Urinary bladder (tissue), 4 donors: ENCODE results near the gene KPNB1. TPM values are rescaled to one million over a fixed set of nuclear protein-coding genes. Genes with fewer than 3 reads are reported as not detected.
"Not testable (repeated sequence)": the region's sequence is repeated elsewhere in the genome, so short reads cannot be mapped to it uniquely, and the experiment has no call there.

ENCODE experiments used
- DNase-seq: peaks from one replicate; pipeline ENCODE4 v3.0.0-alpha.2; 2015; ENCODE audit errors: extremely low spot score
- H3K27ac ChIP-seq: one replicate; pipeline ENCODE4 v1.5.1; 2013; ENCODE audit warnings: low read depth, mild to moderate bottlenecking, moderate library complexity
- H3K36me3 ChIP-seq: one replicate; pipeline ENCODE4 v1.6.1; 2013; ENCODE audit warnings: mild to moderate bottlenecking, moderate library complexity; ENCODE audit not compliant: insufficient read depth
- H3K4me1 ChIP-seq: one replicate; pipeline ENCODE4 v1.6.1; 2013; ENCODE audit warnings: mild to moderate bottlenecking, moderate library complexity; ENCODE audit not compliant: insufficient read depth
- H3K4me3 ChIP-seq: one replicate; pipeline ENCODE4 v1.5.1; 2013; ENCODE audit warnings: low read depth, low read length
- WGBS: extraction: QIAGEN DNeasy Blood & Tissue Kit; methylation state at CpG from one replicate; pipeline ENCODE4 v1.1.7; 2013; 5-methylcytosine and 5-hydroxymethylcytosine counted together
- polyA plus RNA-seq: library from polyadenylated mRNA; stranded (reverse); fragments of 200-250 nt; gene quantifications from one replicate; pipeline ENCODE4 v1.2.3, GENCODE V29; 2013
- total RNA-seq: library from RNA; depleted of rRNA; stranded (reverse); fragments of >200 nt; gene quantifications from one replicate; pipeline ENCODE4 v1.2.3, GENCODE V29; 2014
- donor health status: healthy with polysubstance abuse.
- donor health status: healthy.

Gene KPNB1
- total and polyA plus RNA-seq, 2 donors = 66.8 to 136 TPM

- no peaks in the 10 kb centered on the region for H3K4me1 ChIP-seq
- H3K36me3 ChIP-seq = peaks cover 35% of the 10 kb centered on the region
- H3K27ac ChIP-seq = no peak overlapping the region
- H3K4me3 ChIP-seq = no peak overlapping the region
- no peak for DNase-seq
- 93% methylated on average over 4 of the region's 4 CpGs for WGBS
These were observed 26.4 kb downstream of the KPNB1 start for GRCh38 chr17:47676199-47676472.

- DNase-seq = no peak
- Histone ChIP-seq H3K4me3 (no peak overlapping the region), H3K27ac (no peak overlapping the region), H3K4me1 (no peaks in the 10 kb centered on the region), H3K36me3 (peaks cover 34% of the 10 kb centered on the region)
- 71% methylated on average over 7 of the region's 7 CpGs for WGBS
These were observed 26.9 kb downstream of the KPNB1 start for GRCh38 chr17:47676510-47677165.

GRCh38 chr17:47678196-47678595 lies 28.5 kb downstream of the KPNB1 start:
- 63% methylated on average over 7 of the region's 7 CpGs for WGBS
- H3K36me3 ChIP-seq = peaks cover 33% of the 10 kb centered on the region
- H3K4me3 ChIP-seq = no peak overlapping the region
- no peak overlapping the region for H3K27ac ChIP-seq
- no peaks in the 10 kb centered on the region for H3K4me1 ChIP-seq
- no peak for DNase-seq

- Histone ChIP-seq H3K4me1 (no peaks in the 10 kb centered on the region), H3K27ac (no peak overlapping the region), H3K4me3 (no peak overlapping the region), H3K36me3 (peaks cover 16% of the 10 kb centered on the region)
- no peak for DNase-seq
- WGBS = 90% methylated on average over 2 of the region's 2 CpGs
These were observed 32.4 kb downstream of the KPNB1 start for GRCh38 chr17:47682138-47682537.

- peaks cover 16% of the 10 kb centered on the region for H3K36me3 ChIP-seq
- DNase-seq = not testable (repeated sequence)
- WGBS = 77% methylated on average over 4 of the region's 4 CpGs
These were observed 33.0 kb downstream of the KPNB1 start for GRCh38 chr17:47682727-47683126.

GRCh38 chr17:47684025-47684424 lies 34.3 kb downstream of the KPNB1 start:
- no peak for DNase-seq
- Histone ChIP-seq H3K27ac (no peak overlapping the region), H3K36me3 (peaks cover 8% of the 10 kb centered on the region), H3K4me3 (no peak overlapping the region), H3K4me1 (no peaks in the 10 kb centered on the region)
- 85% methylated on average over 4 of the region's 4 CpGs for WGBS

More at GRCh38 chr17:47682727-47683126, 33.0 kb downstream of the KPNB1 start:
- not testable (repeated sequence) for H3K4me1 ChIP-seq, H3K4me3 ChIP-seq, H3K27ac ChIP-seq

GRCh38 chr17:47684535-47685193 lies 34.9 kb downstream of the KPNB1 start:
- H3K36me3 ChIP-seq = peaks cover 8% of the 10 kb centered on the region
- WGBS = 86% methylated on average over 4 of the region's 4 CpGs
- H3K27ac ChIP-seq = no peak overlapping the region

GRCh38 chr17:47685556-47686275 lies 36.0 kb downstream of the KPNB1 start:
- DNase-seq = no peak
- 78% methylated on average over 4 of the region's 4 CpGs for WGBS
- Histone ChIP-seq H3K4me3 (no peak overlapping the region), H3K36me3 (peaks cover 8% of the 10 kb centered on the region), H3K27ac (no peak overlapping the region), H3K4me1 (no peaks in the 10 kb centered on the region)

More at GRCh38 chr17:47684535-47685193, 34.9 kb downstream of the KPNB1 start:
- Histone ChIP-seq H3K4me1 (no peaks in the 10 kb centered on the region), H3K4me3 (no peak overlapping the region)
- no peak for DNase-seq

GRCh38 chr17:47686276-47686635 lies 36.5 kb downstream of the KPNB1 start:
- Histone ChIP-seq H3K27ac (no peak overlapping the region), H3K4me3 (no peak overlapping the region), H3K36me3 (peaks cover 8% of the 10 kb centered on the region), H3K4me1 (no peaks in the 10 kb centered on the region)
- 69% methylated on average over 1 of the region's 1 CpG for WGBS
- no peak for DNase-seq

GRCh38 chr17:47686664-47687327 lies 37.1 kb downstream of the KPNB1 start:
- H3K4me1 ChIP-seq = no peaks in the 10 kb centered on the region
- whole genome bisulfite sequencing = 77% methylated on average over 7 of the region's 7 CpGs
- no peak overlapping the region for H3K27ac ChIP-seq
- H3K4me3 ChIP-seq = no peak overlapping the region
- no peak for DNase-seq
- H3K36me3 ChIP-seq = peaks cover 8% of the 10 kb centered on the region

- no peak overlapping the region for H3K4me3 ChIP-seq
- H3K27ac ChIP-seq = no peak overlapping the region
- peaks cover 6% of the 10 kb centered on the region for H3K36me3 ChIP-seq
- no peaks in the 10 kb centered on the region for H3K4me1 ChIP-seq
- no peak for DNase-seq
These were observed 37.6 kb downstream of the KPNB1 start for GRCh38 chr17:47687328-47687690.

- 76% methylated on average over 1 of the region's 1 CpG for WGBS
- H3K4me1 ChIP-seq = no peaks in the 10 kb centered on the region
- H3K27ac ChIP-seq = no peak overlapping the region
- H3K36me3 ChIP-seq = peaks cover 2% of the 10 kb centered on the region
- no peak overlapping the region for H3K4me3 ChIP-seq
- no peak for DNase-seq
These were observed 38.0 kb downstream of the KPNB1 start for GRCh38 chr17:47687748-47688147.

- no peaks in the 10 kb centered on the region for H3K4me1 ChIP-seq
- H3K36me3 ChIP-seq = no peaks in the 10 kb centered on the region
- no peak overlapping the region for H3K27ac ChIP-seq
- DNase-seq = no peak
- WGBS = 62% methylated on average over 3 of the region's 3 CpGs
- no peak overlapping the region for H3K4me3 ChIP-seq
These were observed 40.4 kb downstream of the KPNB1 start for GRCh38 chr17:47690121-47690520.
